HEK293 (cell line): ENCODE data around the gene ZFHX3.

Experiments used
- AEBP2 ChIP-seq: fragments of 450-650 bp; formaldehyde crosslinking; IDR thresholded peaks from 2 replicates; pipeline ENCODE4 v1.5.1; 2016; ENCODE audit warnings: missing biosample characterization, missing genetic modification characterization, borderline replicate concordance
- BCL11A ChIP-seq: fragments of 450-650 bp; formaldehyde crosslinking; IDR thresholded peaks from 2 replicates; pipeline ENCODE4 v1.5.1; 2016; ENCODE audit warnings: low read depth, missing biosample characterization, missing genetic modification characterization
- GFI1B ChIP-seq: fragments of 450-650 bp; formaldehyde crosslinking; IDR thresholded peaks from 2 replicates; pipeline ENCODE4 v1.5.1; 2016; ENCODE audit warnings: missing biosample characterization, missing genetic modification characterization
- HOXA7 ChIP-seq: sonication (generic); formaldehyde crosslinking; IDR thresholded peaks from 2 replicates; pipeline ENCODE4 v1.8.1; 2022; ENCODE audit warnings: missing genetic modification reagents, borderline replicate concordance
- HOXD13 ChIP-seq: sonication (generic); formaldehyde crosslinking; IDR thresholded peaks from 2 replicates; pipeline ENCODE4 v1.8.0; 2022; ENCODE audit warnings: missing genetic modification reagents, borderline replicate concordance
- IKZF3 ChIP-seq: fragments of 450-650 bp; IDR thresholded peaks from 2 replicates; pipeline ENCODE4 v1.5.0; 2018; ENCODE audit warnings: missing biosample characterization, mild to moderate bottlenecking, missing genetic modification characterization, moderate library complexity
- KLF17 ChIP-seq: fragments of 450-650 bp; formaldehyde crosslinking; IDR thresholded peaks from 2 replicates; pipeline ENCODE4 v1.5.1; 2016; ENCODE audit warnings: missing biosample characterization, missing genetic modification characterization
- PBX3 ChIP-seq: sonication (generic); formaldehyde crosslinking; IDR thresholded peaks from 2 replicates; pipeline ENCODE4 v1.8.1; 2022; ENCODE audit warnings: mild to moderate bottlenecking, moderate library complexity, missing genetic modification reagents
- ZBTB1 ChIP-seq: fragments of 450-650 bp; formaldehyde crosslinking; IDR thresholded peaks from 2 replicates; pipeline ENCODE4 v1.5.1; 2016; ENCODE audit warnings: missing biosample characterization, missing genetic modification characterization
- ZBTB17 ChIP-seq: fragments of 450-650 bp; formaldehyde crosslinking; IDR thresholded peaks from 2 replicates; pipeline ENCODE4 v1.5.1; 2016; ENCODE audit warnings: missing biosample characterization, missing genetic modification characterization
- ZFP37 ChIP-seq: fragments of 450-650 bp; formaldehyde crosslinking; IDR thresholded peaks from 2 replicates; pipeline ENCODE4 v1.5.1; 2016; ENCODE audit warnings: missing biosample characterization, missing genetic modification characterization
- ZFP41 ChIP-seq: fragments of 450-650 bp; formaldehyde crosslinking; IDR thresholded peaks from 2 replicates; pipeline ENCODE4 v1.5.1; 2016; ENCODE audit warnings: missing biosample characterization, missing genetic modification characterization, borderline replicate concordance
- ZNF133 ChIP-seq: fragments of 450-650 bp; formaldehyde crosslinking; IDR thresholded peaks from 2 replicates; pipeline ENCODE4 v1.5.1; 2016; ENCODE audit warnings: missing biosample characterization, missing genetic modification characterization
- ZNF140 ChIP-seq: fragments of 450-650 bp; formaldehyde crosslinking; IDR thresholded peaks from 2 replicates; pipeline ENCODE4 v1.5.1; 2016; ENCODE audit warnings: missing biosample characterization, missing genetic modification characterization
- ZNF184 ChIP-seq: fragments of 450-650 bp; IDR thresholded peaks from 2 replicates; pipeline ENCODE4 v1.5.1; 2018; ENCODE audit warnings: missing biosample characterization, mild to moderate bottlenecking, missing genetic modification characterization
- ZNF19 ChIP-seq: fragments of 450-650 bp; formaldehyde crosslinking; IDR thresholded peaks from 2 replicates; pipeline ENCODE4; 2016; ENCODE audit warnings: missing biosample characterization, missing genetic modification characterization, low read depth
- ZNF211 ChIP-seq: fragments of 450-650 bp; formaldehyde crosslinking; IDR thresholded peaks from 2 replicates; pipeline ENCODE4 v1.5.1; 2016; ENCODE audit warnings: low read depth, missing biosample characterization, missing genetic modification characterization
- ZNF223 ChIP-seq: fragments of 450-650 bp; formaldehyde crosslinking; IDR thresholded peaks from 2 replicates; pipeline ENCODE4 v1.5.1; 2016; ENCODE audit warnings: missing biosample characterization, missing genetic modification characterization
- ZNF23 ChIP-seq: fragments of 450-650 bp; formaldehyde crosslinking; IDR thresholded peaks from 2 replicates; pipeline ENCODE4 v1.5.1; 2016; ENCODE audit warnings: missing biosample characterization, missing genetic modification characterization, borderline replicate concordance
- ZNF302 ChIP-seq: fragments of 450-650 bp; formaldehyde crosslinking; IDR thresholded peaks from 2 replicates; pipeline ENCODE4 v1.5.1; 2016; ENCODE audit warnings: missing biosample characterization, missing genetic modification characterization, low read depth
- ZNF324 ChIP-seq: fragments of 450-650 bp; formaldehyde crosslinking; IDR thresholded peaks from 2 replicates; pipeline ENCODE4 v1.5.1; 2016; ENCODE audit warnings: missing biosample characterization, missing genetic modification characterization
- ZNF416 ChIP-seq: fragments of 450-650 bp; formaldehyde crosslinking; IDR thresholded peaks from 2 replicates; pipeline ENCODE4 v1.5.1; 2016; ENCODE audit warnings: missing biosample characterization, missing genetic modification characterization
- ZNF514 ChIP-seq: fragments of 450-650 bp; formaldehyde crosslinking; IDR thresholded peaks from 2 replicates; pipeline ENCODE4 v1.5.1; 2016; ENCODE audit warnings: missing biosample characterization, missing genetic modification characterization
- ZNF529 ChIP-seq: fragments of 450-650 bp; formaldehyde crosslinking; IDR thresholded peaks from 2 replicates; pipeline ENCODE4 v1.5.1; 2017; ENCODE audit warnings: missing genetic modification characterization, missing biosample characterization; ENCODE audit not compliant: insufficient replicate concordance
- ZNF623 ChIP-seq: fragments of 450-650 bp; formaldehyde crosslinking; IDR thresholded peaks from 2 replicates; pipeline ENCODE4 v1.5.1; 2016; ENCODE audit warnings: missing biosample characterization, missing genetic modification characterization
- ZNF626 ChIP-seq: fragments of 450-650 bp; sonication (Bioruptor Pico); formaldehyde crosslinking; IDR thresholded peaks from 2 replicates; pipeline ENCODE4 v1.5.1; 2018; ENCODE audit warnings: missing biosample characterization, missing genetic modification characterization, inconsistent platforms
- ZNF747 ChIP-seq: fragments of 450-650 bp; formaldehyde crosslinking; IDR thresholded peaks from 2 replicates; pipeline ENCODE4 v1.5.1; 2016; ENCODE audit warnings: missing biosample characterization, missing genetic modification characterization
- ZNF768 ChIP-seq: fragments of 450-650 bp; formaldehyde crosslinking; IDR thresholded peaks from 2 replicates; pipeline ENCODE4 v1.5.1; 2018; ENCODE audit warnings: missing biosample characterization, mild to moderate bottlenecking, missing genetic modification characterization
- ZNF791 ChIP-seq: fragments of 450-650 bp; formaldehyde crosslinking; IDR thresholded peaks from 2 replicates; pipeline ENCODE4 v1.5.1; 2016; ENCODE audit warnings: missing biosample characterization, missing genetic modification characterization
- ZSCAN16 ChIP-seq: fragments of 450-650 bp; formaldehyde crosslinking; IDR thresholded peaks from 2 replicates; pipeline ENCODE4 v1.5.1; 2016; ENCODE audit warnings: missing biosample characterization, missing genetic modification characterization
- TF ChIP-seq, protein P1 (sequence below): fragments of 450-650 bp; formaldehyde crosslinking; IDR thresholded peaks from 2 replicates; pipeline ENCODE4 v1.5.1; 2017; ENCODE audit warnings: missing biosample characterization, missing genetic modification characterization
- TF ChIP-seq, protein P2 (sequence below): fragments of 450-650 bp; formaldehyde crosslinking; IDR thresholded peaks from 2 replicates; pipeline ENCODE4 v1.5.1; 2016; ENCODE audit warnings: missing biosample characterization, missing genetic modification characterization, borderline replicate concordance

ZFHX3 gene

DNA sequence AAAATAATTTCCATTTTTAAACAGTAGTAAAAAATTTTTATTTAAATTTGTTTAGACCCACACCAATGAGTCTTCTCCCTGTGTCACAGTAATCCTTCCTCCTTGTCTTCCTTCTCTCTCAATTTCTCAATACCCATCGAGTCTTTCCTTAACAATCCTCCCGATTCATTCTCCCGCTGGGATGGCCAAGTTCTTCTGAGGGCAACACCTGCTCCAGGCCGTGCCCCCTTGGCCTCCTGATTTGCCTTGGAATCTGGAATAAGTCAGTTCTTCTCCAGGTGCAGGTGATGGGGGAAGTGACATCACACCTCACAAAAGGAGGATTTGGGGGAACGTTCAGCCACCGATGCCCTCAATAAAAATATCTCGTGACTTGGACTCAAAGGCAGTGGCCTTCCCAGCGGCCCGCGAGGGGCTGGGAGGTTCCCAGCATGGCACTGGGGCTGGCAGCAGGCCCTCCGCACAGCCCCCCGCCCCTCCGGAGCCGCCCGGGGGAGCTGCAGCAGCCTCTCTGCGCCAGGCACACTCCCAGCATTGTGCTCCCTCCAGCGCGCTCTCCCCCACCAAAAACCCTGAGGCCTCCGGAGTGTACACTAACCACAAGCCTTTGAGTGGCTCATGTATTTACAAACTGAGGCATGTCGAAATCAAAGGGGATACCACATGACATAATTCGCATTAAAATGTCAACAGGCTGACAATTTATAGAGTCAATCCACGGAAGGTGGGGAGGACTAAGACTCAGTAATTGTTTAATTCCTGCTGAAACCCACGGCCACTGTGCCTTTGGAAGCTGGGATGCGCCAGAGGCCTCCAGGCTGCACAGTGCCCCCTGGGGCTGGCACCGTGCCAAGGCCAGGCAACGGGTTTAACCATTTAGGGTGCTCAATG, 120.5 kb downstream of the ZFHX3 start (continued):
- TF ChIP-seq ZFP37 (tag by site-specific recombination) (no peak), GFI1B (peak; percentile 90; the same call in 1 of the 2 replicates), ZBTB1 (tag by site-specific recombination) (no peak), ZNF133 (tag by site-specific recombination) (no peak), AEBP2 (tag by site-specific recombination) (no peak), ZNF211 (tag by site-specific recombination) (no peak), ZNF768 (tag by site-specific recombination) (0 out of 2 replicates have a peak, but pooled peaks have one; percentile 8), IKZF3 (tag by site-specific recombination) (peak; percentile 98), ZNF791 (tag by site-specific recombination) (no peak), ZNF19 (tag by site-specific recombination) (peak; percentile 55; the same call in 1 of the 2 replicates), ZNF623 (0 out of 2 replicates have a peak, but pooled peaks have one; percentile 39), BCL11A (tag by site-specific recombination) (peak; percentile 74; the same call in 1 of the 2 replicates), ZNF626 (tag by site-specific recombination) (peak; percentile 83; the same call in 1 of the 2 replicates), ZBTB17 (tag by site-specific recombination) (peak; percentile 84), ZNF747 (tag by site-specific recombination) (no peak), HOXD13 (CRISPR knock-in tag) (no peak), ZNF223 (tag by site-specific recombination) (no peak), ZNF416 (no peak), ZNF184 (tag by site-specific recombination) (peak; percentile 84; the same call in 1 of the 2 replicates), ZSCAN16 (tag by site-specific recombination) (no peak), KLF17 (peak; percentile 97), ZNF23 (tag by site-specific recombination) (no peak), ZNF514 (tag by site-specific recombination) (no peak), ZNF302 (tag by site-specific recombination) (0 out of 2 replicates have a peak, but pooled peaks have one; percentile 80), PBX3 (CRISPR knock-in tag) (no peak), ZFP41 (tag by site-specific recombination) (no peak), ZNF324 (peak; percentile 95), ZNF140 (no peak), HOXA7 (CRISPR knock-in tag) (no peak), ZNF529 (tag by site-specific recombination) (no peak)
- TF ChIP-seq, protein P1, sequence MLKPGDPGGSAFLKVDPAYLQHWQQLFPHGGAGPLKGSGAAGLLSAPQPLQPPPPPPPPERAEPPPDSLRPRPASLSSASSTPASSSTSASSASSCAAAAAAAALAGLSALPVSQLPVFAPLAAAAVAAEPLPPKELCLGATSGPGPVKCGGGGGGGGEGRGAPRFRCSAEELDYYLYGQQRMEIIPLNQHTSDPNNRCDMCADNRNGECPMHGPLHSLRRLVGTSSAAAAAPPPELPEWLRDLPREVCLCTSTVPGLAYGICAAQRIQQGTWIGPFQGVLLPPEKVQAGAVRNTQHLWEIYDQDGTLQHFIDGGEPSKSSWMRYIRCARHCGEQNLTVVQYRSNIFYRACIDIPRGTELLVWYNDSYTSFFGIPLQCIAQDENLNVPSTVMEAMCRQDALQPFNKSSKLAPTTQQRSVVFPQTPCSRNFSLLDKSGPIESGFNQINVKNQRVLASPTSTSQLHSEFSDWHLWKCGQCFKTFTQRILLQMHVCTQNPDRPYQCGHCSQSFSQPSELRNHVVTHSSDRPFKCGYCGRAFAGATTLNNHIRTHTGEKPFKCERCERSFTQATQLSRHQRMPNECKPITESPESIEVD (tag by site-specific recombination) = peak; percentile 88
- TF ChIP-seq, protein P2, sequence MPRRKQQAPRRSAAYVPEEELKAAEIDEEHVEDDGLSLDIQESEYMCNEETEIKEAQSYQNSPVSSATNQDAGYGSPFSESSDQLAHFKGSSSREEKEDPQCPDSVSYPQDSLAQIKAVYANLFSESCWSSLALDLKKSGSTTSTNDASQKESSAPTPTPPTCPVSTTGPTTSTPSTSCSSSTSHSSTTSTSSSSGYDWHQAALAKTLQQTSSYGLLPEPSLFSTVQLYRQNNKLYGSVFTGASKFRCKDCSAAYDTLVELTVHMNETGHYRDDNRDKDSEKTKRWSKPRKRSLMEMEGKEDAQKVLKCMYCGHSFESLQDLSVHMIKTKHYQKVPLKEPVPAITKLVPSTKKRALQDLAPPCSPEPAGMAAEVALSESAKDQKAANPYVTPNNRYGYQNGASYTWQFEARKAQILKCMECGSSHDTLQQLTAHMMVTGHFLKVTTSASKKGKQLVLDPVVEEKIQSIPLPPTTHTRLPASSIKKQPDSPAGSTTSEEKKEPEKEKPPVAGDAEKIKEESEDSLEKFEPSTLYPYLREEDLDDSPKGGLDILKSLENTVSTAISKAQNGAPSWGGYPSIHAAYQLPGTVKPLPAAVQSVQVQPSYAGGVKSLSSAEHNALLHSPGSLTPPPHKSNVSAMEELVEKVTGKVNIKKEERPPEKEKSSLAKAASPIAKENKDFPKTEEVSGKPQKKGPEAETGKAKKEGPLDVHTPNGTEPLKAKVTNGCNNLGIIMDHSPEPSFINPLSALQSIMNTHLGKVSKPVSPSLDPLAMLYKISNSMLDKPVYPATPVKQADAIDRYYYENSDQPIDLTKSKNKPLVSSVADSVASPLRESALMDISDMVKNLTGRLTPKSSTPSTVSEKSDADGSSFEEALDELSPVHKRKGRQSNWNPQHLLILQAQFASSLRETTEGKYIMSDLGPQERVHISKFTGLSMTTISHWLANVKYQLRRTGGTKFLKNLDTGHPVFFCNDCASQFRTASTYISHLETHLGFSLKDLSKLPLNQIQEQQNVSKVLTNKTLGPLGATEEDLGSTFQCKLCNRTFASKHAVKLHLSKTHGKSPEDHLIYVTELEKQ (tag by site-specific recombination) = peak; percentile 98
